Activated CD8-positive, alpha-beta memory T cell treated with anti-CD3 and anti-CD28 coated beads, Interleukin-2, amount 50 U/mL, for 24 hours (primary cell): Measurements from ENCODE around the gene OR5K1.

ENCODE experiments used
- DNase-seq: peaks from one replicate; pipeline ENCODE4 v3.0.0-alpha.2; 2020; ENCODE audit errors: extremely low read depth

OR5K1 gene

DNA sequence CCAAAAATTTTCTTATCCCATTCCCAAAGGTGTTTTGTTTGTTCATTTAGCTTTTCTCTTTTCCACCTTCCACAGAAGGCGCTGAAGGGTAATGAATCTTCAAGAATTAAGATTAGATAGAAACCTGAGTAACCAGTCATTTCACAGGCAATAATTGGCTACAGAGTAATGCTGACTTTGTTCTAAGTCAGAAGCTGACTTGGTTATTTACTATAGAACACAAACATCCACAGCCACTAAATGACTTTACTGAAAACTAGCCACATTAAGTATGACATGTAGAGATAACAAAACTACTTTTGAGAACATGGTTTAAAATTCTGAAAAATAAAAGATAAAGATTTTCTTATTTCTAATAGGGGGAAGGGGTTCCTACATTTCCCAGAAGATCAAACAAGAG, 51.9 kb downstream of the OR5K1 start:
- no peak for DNase-seq

DNA sequence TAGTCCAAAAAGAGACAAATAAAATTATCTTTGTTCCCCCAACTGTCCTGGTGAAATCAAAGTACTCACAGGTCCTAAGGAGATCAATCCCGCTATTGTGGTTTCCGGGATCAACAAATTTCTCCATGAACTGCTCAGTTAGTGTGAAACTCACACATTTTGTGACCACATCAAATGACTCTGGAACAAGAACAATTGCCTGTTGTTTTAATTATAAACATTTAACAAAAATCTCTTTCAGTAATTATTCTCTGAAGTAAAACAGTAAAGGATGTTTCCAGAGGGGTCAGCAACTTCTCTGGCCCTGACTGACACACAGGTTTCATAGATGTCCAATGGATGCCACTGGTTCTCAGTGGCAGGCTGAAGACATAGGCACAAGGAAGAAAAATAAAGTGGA, 55.8 kb downstream of the OR5K1 start:
- no peak for DNase-seq

DNA sequence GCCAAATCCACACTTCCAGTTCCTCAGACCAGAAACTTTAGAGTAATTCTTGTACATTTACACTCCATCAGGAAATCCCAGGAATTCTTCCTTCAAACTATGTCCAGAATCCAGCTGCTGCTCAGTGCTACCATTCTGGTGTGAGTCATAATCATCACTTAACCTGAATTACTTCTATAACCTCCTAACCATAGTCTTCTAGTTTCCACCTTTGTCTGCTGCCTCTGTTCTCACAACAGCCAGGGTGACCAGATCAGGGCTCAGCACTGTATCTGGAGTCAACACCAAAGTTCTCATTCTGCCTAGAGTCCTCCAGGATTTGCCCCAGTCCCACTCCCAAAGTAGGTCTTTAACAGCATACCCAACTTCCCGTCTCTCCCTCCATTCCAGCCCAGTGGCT, 56.4 kb downstream of the OR5K1 start:
- no peak for DNase-seq

DNA sequence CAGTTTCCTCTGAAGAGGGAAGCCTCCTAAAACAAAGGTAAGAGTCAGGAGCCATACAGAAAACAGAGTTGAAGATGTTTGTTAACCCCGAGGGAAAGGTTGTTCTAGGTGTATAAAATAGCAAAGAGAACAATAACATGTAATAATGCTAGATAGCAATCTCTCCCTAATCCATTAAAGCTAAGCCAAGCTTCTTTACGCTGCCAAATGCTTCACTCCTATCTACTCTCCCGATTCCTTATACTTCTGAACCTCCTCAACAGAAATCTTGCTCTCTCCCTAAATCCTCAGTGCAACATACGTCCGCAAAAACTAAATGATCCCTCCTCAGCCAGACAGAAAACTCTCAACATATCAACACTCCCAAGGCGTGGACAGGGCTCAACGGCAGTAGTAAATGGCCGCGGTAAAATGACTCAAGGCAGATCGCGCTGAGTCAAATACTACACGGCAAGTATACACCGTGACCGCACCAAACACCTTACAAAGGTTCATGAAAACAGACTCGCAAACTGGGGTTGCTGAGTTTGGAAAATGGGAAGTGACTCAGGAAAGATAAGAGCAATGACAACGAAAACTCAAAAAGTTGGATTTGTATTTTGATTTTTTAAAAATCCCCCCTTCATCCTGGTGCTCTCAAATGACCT, 59.0 kb downstream of the OR5K1 start:
- peak; percentile 24 for DNase-seq
